ENCODE results near the gene TIA1.

TIA1 gene

GRCh38 chr2:70214953-70215549 is 33.4 kb downstream of the TIA1 start:
- Histone ChIP-seq H3K4me1 (ENCODE audit: control insufficient read depth, insufficient read depth, low read depth, low read length) (no peaks in the 10 kb centered on the region), H3K36me3 (ENCODE audit: control insufficient read depth in 1 of 2, insufficient read depth in 2 of 2, low read depth in 1 of 2, low read length in 2 of 2) (peaks cover 23 to 97% of the 10 kb centered on the region in 2 experiments), H3K4me3 (ENCODE audit: insufficient read depth in 1 of 2, low read depth in 1 of 2, low read length in 2 of 2) (no peak overlapping the region), H3K27ac (ENCODE audit: low read length, poor library complexity, severe bottlenecking) (no peak overlapping the region), H2AK5ac (ENCODE audit: low read length, severe bottlenecking) (no peak overlapping the region), H4K91ac (ENCODE audit: low read length) (no peak overlapping the region), H3K4ac (ENCODE audit: low read depth in 1 of 2, low read length in 2 of 2) (no peak overlapping the region), H3K18ac (ENCODE audit: low read depth in 1 of 2, low read length in 2 of 2) (no peak overlapping the region), H3K14ac (ENCODE audit: low read length in 2 of 2) (no peak overlapping the region), H3K79me1 (replicated peaks; ENCODE audit: low read length, poor library complexity, severe bottlenecking) (peaks cover 16% of the 10 kb centered on the region), H3K9me3 (ENCODE audit: control insufficient read depth, low read length) (no peaks in the 10 kb centered on the region), H3K27me3 (ENCODE audit: control insufficient read depth in 1 of 2, insufficient read depth in 1 of 2, low read length in 2 of 2) (no peaks in the 10 kb centered on the region), H2AFZ (ENCODE audit: low read depth, low read length) (no peak overlapping the region), H2BK120ac (ENCODE audit: low read depth, low read length) (no peak overlapping the region), H3K4me2 (ENCODE audit: low read length, poor library complexity, severe bottlenecking) (no peak overlapping the region), H2BK12ac (ENCODE audit: low read length in 2 of 2) (no peak overlapping the region), H3K23ac (ENCODE audit: low read length in 2 of 2) (no peak overlapping the region), H2BK15ac (ENCODE audit: low read depth, poor library complexity, severe bottlenecking) (no peak overlapping the region), H2BK5ac (ENCODE audit: low read depth, low read length, poor library complexity, severe bottlenecking) (no peak overlapping the region), H3K9ac (ENCODE audit: low read length) (peak overlapping the region; percentile 63), H4K8ac (ENCODE audit: low read length) (no peak overlapping the region)
- no peak for DNase-seq
- 93% methylated on average over 3 of the region's 3 CpGs for WGBS

GRCh38 chr2:70214365-70214764 is 34.1 kb downstream of the TIA1 start:
- H4K8ac ChIP-seq (ENCODE audit: low read length): no peak overlapping the region
- peak overlapping the region; percentile 63 for H3K9ac ChIP-seq (ENCODE audit: low read length)
- H2AK5ac ChIP-seq (ENCODE audit: low read length, severe bottlenecking): no peak overlapping the region
- H4K91ac ChIP-seq (ENCODE audit: low read length): no peak overlapping the region
- no peak overlapping the region for H2AFZ ChIP-seq (ENCODE audit: low read depth, low read length)
- H3K23ac ChIP-seq (ENCODE audit: low read length in 2 of 2): no peak overlapping the region
- no peaks in the 10 kb centered on the region for H3K4me1 ChIP-seq (ENCODE audit: control insufficient read depth, insufficient read depth, low read depth, low read length)
- H3K27me3 ChIP-seq (ENCODE audit: control insufficient read depth in 1 of 2, insufficient read depth in 1 of 2, low read length in 2 of 2): no peaks in the 10 kb centered on the region
- no peak overlapping the region for H3K14ac ChIP-seq (ENCODE audit: low read length in 2 of 2)
- H2BK5ac ChIP-seq (ENCODE audit: low read depth, low read length, poor library complexity, severe bottlenecking): no peak overlapping the region
- no peak overlapping the region for H3K4me3 ChIP-seq (ENCODE audit: insufficient read depth in 1 of 2, low read depth in 1 of 2, low read length in 2 of 2)
- H2BK15ac ChIP-seq (ENCODE audit: low read depth, poor library complexity, severe bottlenecking): no peak overlapping the region
- H3K18ac ChIP-seq (ENCODE audit: low read depth in 1 of 2, low read length in 2 of 2): no peak overlapping the region
- no peaks in the 10 kb centered on the region for H3K9me3 ChIP-seq (ENCODE audit: control insufficient read depth, low read length)
- H3K4ac ChIP-seq (ENCODE audit: low read depth in 1 of 2, low read length in 2 of 2): no peak overlapping the region
- H3K79me1 ChIP-seq (replicated peaks; ENCODE audit: low read length, poor library complexity, severe bottlenecking): peaks cover 12% of the 10 kb centered on the region
- no peak overlapping the region for H2BK120ac ChIP-seq (ENCODE audit: low read depth, low read length)
- no peak for DNase-seq
- H2BK12ac ChIP-seq (ENCODE audit: low read length in 2 of 2): no peak overlapping the region
- no peak overlapping the region for H3K27ac ChIP-seq (ENCODE audit: low read length, poor library complexity, severe bottlenecking)
- H3K4me2 ChIP-seq (ENCODE audit: low read length, poor library complexity, severe bottlenecking): no peak overlapping the region
- WGBS: no CpG with 5 or more reads among the region's 1 CpG
- peaks cover 21 to 96% of the 10 kb centered on the region in 2 experiments for H3K36me3 ChIP-seq (ENCODE audit: control insufficient read depth in 1 of 2, insufficient read depth in 2 of 2, low read depth in 1 of 2, low read length in 2 of 2)

GRCh38 chr2:70212298-70212932 is 36.0 kb downstream of the TIA1 start:
- Histone ChIP-seq H2BK120ac (ENCODE audit: low read depth, low read length) (no peak overlapping the region), H2BK5ac (ENCODE audit: low read depth, low read length, poor library complexity, severe bottlenecking) (no peak overlapping the region), H4K91ac (ENCODE audit: low read length) (peak overlapping the region; percentile 18), H3K4ac (ENCODE audit: low read depth in 1 of 2, low read length in 2 of 2) (no peak overlapping the region), H3K14ac (ENCODE audit: low read length in 2 of 2) (no peak overlapping the region), H2BK15ac (ENCODE audit: low read depth, poor library complexity, severe bottlenecking) (no peak overlapping the region), H2BK12ac (ENCODE audit: low read length in 2 of 2) (no peak overlapping the region), H3K4me1 (ENCODE audit: control insufficient read depth, insufficient read depth, low read depth, low read length) (no peaks in the 10 kb centered on the region), H3K9me3 (ENCODE audit: control insufficient read depth, low read length) (no peaks in the 10 kb centered on the region), H3K4me3 (ENCODE audit: insufficient read depth in 1 of 2, low read depth in 1 of 2, low read length in 2 of 2) (no peak overlapping the region), H3K79me1 (replicated peaks; ENCODE audit: low read length, poor library complexity, severe bottlenecking) (peaks cover 9% of the 10 kb centered on the region), H2AFZ (ENCODE audit: low read depth, low read length) (no peak overlapping the region), H2AK5ac (ENCODE audit: low read length, severe bottlenecking) (no peak overlapping the region), H3K9ac (ENCODE audit: low read length) (no peak overlapping the region), H3K23ac (ENCODE audit: low read length in 2 of 2) (no peak overlapping the region), H3K4me2 (ENCODE audit: low read length, poor library complexity, severe bottlenecking) (no peak overlapping the region), H3K18ac (ENCODE audit: low read depth in 1 of 2, low read length in 2 of 2) (no peak overlapping the region), H3K27ac (ENCODE audit: low read length, poor library complexity, severe bottlenecking) (no peak overlapping the region), H3K27me3 (ENCODE audit: control insufficient read depth in 1 of 2, insufficient read depth in 1 of 2, low read length in 2 of 2) (no peaks in the 10 kb centered on the region), H3K36me3 (ENCODE audit: control insufficient read depth in 1 of 2, insufficient read depth in 2 of 2, low read depth in 1 of 2, low read length in 2 of 2) (peaks cover 24 to 80% of the 10 kb centered on the region in 2 experiments), H4K8ac (ENCODE audit: low read length) (no peak overlapping the region)
- 98% methylated on average over 3 of the region's 3 CpGs for WGBS
- no peak for DNase-seq

GRCh38 chr2:70211595-70211994 is 36.8 kb downstream of the TIA1 start:
- no peak overlapping the region for H3K14ac ChIP-seq (ENCODE audit: low read length in 2 of 2)
- no peak overlapping the region for H2BK12ac ChIP-seq (ENCODE audit: low read length in 2 of 2)
- no peak overlapping the region for H3K18ac ChIP-seq (ENCODE audit: low read depth in 1 of 2, low read length in 2 of 2)
- H3K27ac ChIP-seq (ENCODE audit: low read length, poor library complexity, severe bottlenecking): no peak overlapping the region
- H3K4me3 ChIP-seq (ENCODE audit: insufficient read depth in 1 of 2, low read depth in 1 of 2, low read length in 2 of 2): no peak overlapping the region
- H3K4me1 ChIP-seq (ENCODE audit: control insufficient read depth, insufficient read depth, low read depth, low read length): no peaks in the 10 kb centered on the region
- H2AFZ ChIP-seq (ENCODE audit: low read depth, low read length): no peak overlapping the region
- H2AK5ac ChIP-seq (ENCODE audit: low read length, severe bottlenecking): no peak overlapping the region
- H4K91ac ChIP-seq (ENCODE audit: low read length): no peak overlapping the region
- H3K79me1 ChIP-seq (replicated peaks; ENCODE audit: low read length, poor library complexity, severe bottlenecking): peaks cover 7% of the 10 kb centered on the region
- H3K9me3 ChIP-seq (ENCODE audit: control insufficient read depth, low read length): no peaks in the 10 kb centered on the region
- no peak for DNase-seq
- no peak overlapping the region for H2BK15ac ChIP-seq (ENCODE audit: low read depth, poor library complexity, severe bottlenecking)
- H3K4ac ChIP-seq (ENCODE audit: low read depth in 1 of 2, low read length in 2 of 2): no peak overlapping the region
- H3K4me2 ChIP-seq (ENCODE audit: low read length, poor library complexity, severe bottlenecking): no peak overlapping the region
- no peak overlapping the region for H2BK120ac ChIP-seq (ENCODE audit: low read depth, low read length)
- no peak overlapping the region for H4K8ac ChIP-seq (ENCODE audit: low read length)
- H3K23ac ChIP-seq (ENCODE audit: low read length in 2 of 2): no peak overlapping the region
- WGBS: 100% methylated on average over 2 of the region's 2 CpGs
- H3K36me3 ChIP-seq (ENCODE audit: control insufficient read depth in 1 of 2, insufficient read depth in 2 of 2, low read depth in 1 of 2, low read length in 2 of 2): peaks cover 27 to 73% of the 10 kb centered on the region in 2 experiments
- no peak overlapping the region for H2BK5ac ChIP-seq (ENCODE audit: low read depth, low read length, poor library complexity, severe bottlenecking)
- H3K9ac ChIP-seq (ENCODE audit: low read length): no peak overlapping the region
- no peaks in the 10 kb centered on the region for H3K27me3 ChIP-seq (ENCODE audit: control insufficient read depth in 1 of 2, insufficient read depth in 1 of 2, low read length in 2 of 2)
